AG04449 (cell line): ENCODE results near the gene SETX.

ENCODE experiments used
- CTCF ChIA-PET: fragments of 350-600 bp; formaldehyde crosslinking; extraction: SDS; loops from one replicate; lab custom pipeline; 2021; ENCODE audit warnings: antibody characterized with exemption; lab: Yijun Ruan, JAX
- POLR2A ChIA-PET: fragments of 400-600, 350-600 bp; formaldehyde crosslinking; extraction: SDS; loops from one replicate; lab custom pipeline; 2020; ENCODE audit warnings: antibody characterized with exemption, inconsistent platforms; lab: Yijun Ruan, JAX
- DNase-seq: peaks from one replicate; pipeline ENCODE4 v3.0.0-alpha.2; 2010; ENCODE audit warnings: low read depth, low spot score
- H3K4me3 ChIP-seq: 2 replicates; pipeline ENCODE4 v1.5.1; 2011; ENCODE audit warnings: low read depth, mild to moderate bottlenecking, control low read depth, low read length
- TF ChIP-seq, protein P1 (sequence below): IDR thresholded peaks from one replicate; pipeline ENCODE4 v1.5.1; 2011; ENCODE audit warnings: mild to moderate bottlenecking, moderate library complexity, low read length, control low read depth, inconsistent platforms; ENCODE audit not compliant: insufficient read depth; ENCODE audit errors: missing control alignments

The SETX gene

DNA sequence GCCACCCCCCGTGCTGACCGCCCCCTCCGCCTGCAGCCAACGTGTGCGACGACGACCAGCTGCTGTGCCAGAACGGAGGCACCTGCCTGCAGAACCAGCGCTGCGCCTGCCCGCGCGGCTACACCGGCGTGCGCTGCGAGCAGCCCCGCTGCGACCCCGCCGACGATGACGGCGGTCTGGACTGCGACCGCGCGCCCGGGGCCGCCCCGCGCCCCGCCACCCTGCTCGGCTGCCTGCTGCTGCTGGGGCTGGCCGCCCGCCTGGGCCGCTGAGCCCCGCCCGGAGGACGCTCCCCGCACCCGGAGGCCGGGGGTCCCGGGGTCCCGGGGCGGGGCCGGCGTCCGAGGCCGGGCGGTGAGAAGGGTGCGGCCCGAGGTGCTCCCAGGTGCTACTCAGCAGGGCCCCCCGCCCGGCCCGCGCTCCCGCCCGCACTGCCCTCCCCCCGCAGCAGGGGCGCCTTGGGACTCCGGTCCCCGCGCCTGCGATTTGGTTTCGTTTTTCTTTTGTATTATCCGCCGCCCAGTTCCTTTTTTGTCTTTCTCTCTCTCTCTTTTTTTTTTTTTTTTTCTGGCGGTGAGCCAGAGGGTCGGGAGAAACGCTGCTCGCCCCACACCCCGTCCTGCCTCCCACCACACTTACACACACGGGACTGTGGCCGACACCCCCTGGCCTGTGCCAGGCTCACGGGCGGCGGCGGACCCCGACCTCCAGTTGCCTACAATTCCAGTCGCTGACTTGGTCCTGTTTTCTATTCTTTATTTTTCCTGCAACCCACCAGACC, 112.8 kb downstream of the SETX start:
- H3K4me3 ChIP-seq, result peak overlapping the region; percentile 61
- no peak for DNase-seq
- TF ChIP-seq, protein P1, sequence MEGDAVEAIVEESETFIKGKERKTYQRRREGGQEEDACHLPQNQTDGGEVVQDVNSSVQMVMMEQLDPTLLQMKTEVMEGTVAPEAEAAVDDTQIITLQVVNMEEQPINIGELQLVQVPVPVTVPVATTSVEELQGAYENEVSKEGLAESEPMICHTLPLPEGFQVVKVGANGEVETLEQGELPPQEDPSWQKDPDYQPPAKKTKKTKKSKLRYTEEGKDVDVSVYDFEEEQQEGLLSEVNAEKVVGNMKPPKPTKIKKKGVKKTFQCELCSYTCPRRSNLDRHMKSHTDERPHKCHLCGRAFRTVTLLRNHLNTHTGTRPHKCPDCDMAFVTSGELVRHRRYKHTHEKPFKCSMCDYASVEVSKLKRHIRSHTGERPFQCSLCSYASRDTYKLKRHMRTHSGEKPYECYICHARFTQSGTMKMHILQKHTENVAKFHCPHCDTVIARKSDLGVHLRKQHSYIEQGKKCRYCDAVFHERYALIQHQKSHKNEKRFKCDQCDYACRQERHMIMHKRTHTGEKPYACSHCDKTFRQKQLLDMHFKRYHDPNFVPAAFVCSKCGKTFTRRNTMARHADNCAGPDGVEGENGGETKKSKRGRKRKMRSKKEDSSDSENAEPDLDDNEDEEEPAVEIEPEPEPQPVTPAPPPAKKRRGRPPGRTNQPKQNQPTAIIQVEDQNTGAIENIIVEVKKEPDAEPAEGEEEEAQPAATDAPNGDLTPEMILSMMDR, result no peak
- CTCF ChIA-PET, result interaction anchor here (0.6 to 9.9 kb wide), 4 partner anchors 10 to 483 kb away, joined by 3 to 333 read pairs (median 73); no protein-coding TSS in a partner anchor
- POLR2A ChIA-PET, result no interaction called here

- ChIA-PET CTCF (interaction anchor here (0.6 to 9.9 kb wide), 4 partner anchors 11 to 482 kb away, joined by 3 to 333 read pairs (median 73); no protein-coding TSS in a partner anchor), POLR2A (no interaction called here)
- no peak for DNase-seq
- peak overlapping the region; percentile 61 for H3K4me3 ChIP-seq
- TF ChIP-seq, protein P1, result no peak
Observed at GRCh38 chr9:132241483-132241839, 113.3 kb downstream of the SETX start.

DNA sequence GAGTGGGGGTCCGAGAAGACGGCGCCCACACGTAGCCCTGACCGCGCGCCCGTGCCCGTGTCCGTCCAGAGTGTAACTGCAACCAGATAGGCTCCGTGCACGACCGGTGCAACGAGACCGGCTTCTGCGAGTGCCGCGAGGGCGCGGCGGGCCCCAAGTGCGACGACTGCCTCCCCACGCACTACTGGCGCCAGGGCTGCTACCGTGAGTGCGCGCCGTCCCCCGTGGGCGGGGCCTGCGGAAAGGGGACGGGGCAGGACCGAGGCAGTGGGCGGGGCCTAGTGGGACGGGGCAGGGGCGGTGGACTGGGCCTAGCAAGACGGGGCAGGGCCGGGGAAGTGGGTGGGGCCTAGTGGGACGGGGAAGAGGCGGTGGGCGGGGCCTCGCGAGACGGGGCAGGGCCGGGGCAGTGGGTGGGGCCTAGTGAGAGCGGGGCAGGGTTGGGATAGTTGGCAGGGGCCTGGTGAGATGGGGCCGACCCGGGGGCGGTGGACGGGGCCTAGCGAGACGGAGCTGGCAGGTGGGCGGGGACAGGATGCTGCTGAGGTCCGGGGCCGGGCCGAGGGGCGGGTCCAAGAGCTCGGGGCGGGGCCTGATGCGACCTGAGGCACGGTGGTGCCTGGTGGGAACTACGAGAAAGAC, 113.8 kb downstream of the SETX start:
- ChIA-PET POLR2A (no interaction called here), CTCF (interaction anchor here (0.6 to 9.9 kb wide), 8 partner anchors 11 to 482 kb away, joined by 3 to 333 read pairs (median 16); no protein-coding TSS in a partner anchor)
- DNase-seq, result peak; percentile 28
- TF ChIP-seq, protein P1, result no peak
- peak overlapping the region; percentile 61 for H3K4me3 ChIP-seq

DNA sequence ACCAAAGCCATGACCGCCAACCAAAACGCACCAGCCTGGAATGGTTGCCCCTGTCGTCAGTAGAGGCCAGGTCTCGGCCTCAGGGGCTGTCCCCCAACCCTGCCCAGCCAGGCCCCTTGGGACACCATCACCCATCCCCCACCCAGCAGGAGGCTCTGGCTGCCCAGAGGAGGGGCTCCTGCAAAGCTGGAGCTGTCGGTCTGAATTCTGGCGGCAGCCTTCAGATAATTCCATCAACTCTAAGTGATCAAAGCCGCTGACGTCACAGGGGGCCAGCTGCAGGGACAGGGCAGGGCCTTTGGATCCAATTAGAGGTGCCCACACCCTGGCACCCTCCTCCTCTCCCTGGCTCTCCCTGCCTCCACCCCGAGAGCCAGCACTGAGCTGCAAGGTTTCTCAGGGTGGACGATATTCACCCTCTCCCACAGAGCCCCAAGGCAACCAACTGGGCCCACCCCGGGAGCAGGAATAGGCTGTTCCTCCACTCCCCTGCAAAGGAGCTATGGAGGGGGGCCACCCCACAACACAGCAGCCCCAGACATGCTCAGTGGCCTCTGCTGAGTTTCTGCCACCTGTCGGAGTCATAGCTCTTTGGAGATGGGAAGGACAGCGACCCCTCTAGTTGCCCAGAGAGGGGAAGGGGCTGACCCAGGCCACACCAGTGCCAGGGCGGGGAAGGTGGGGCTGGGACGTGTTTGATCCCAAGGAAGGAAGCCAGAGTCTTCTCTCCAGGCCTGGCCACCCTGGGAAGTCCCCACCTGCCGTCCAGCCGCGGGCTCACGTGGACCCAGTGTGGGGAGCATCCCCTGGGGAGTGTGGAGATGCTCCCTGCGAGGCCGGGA, 114.6 kb downstream of the SETX start:
- TF ChIP-seq, protein P1, result no peak
- no peak for DNase-seq
- H3K4me3 ChIP-seq, result peak overlapping the region; percentile 45
- ChIA-PET CTCF (interaction anchor here (0.7 to 9.9 kb wide), 10 partner anchors 12 to 481 kb away, joined by 3 to 333 read pairs (median 7); no protein-coding TSS in a partner anchor), POLR2A (no interaction called here)

DNA sequence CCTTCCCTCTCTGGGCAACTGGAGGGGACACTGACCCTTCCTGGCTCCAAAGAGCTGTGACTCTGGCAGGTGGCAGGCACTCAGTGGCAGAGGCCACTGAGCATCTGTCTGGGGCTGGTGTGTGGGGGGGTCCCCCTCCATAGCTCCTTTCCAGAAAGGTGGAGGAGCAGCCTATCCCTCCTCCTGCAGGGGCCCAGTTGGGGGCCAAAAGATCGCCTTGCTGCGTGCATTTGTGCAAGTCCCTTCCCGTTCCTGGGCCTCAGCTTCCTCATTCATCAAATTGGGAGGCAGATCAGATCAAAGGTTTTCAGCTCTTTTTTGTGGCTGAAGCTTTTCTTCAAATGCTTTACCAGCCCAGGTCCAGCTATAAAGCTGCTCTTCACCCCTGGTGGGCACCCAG, 115.3 kb downstream of the SETX start:
- TF ChIP-seq, protein P1, result no peak
- no peak overlapping the region for H3K4me3 ChIP-seq
- POLR2A ChIA-PET, result interaction anchor here (0.6 kb wide), 1 partner anchor 785 kb away, joined by 4 read pairs; no protein-coding TSS in a partner anchor
- CTCF ChIA-PET, result interaction anchor here (0.7 to 9.9 kb wide), 9 partner anchors 8 to 480 kb away, joined by 3 to 333 read pairs (median 10); no protein-coding TSS in a partner anchor
- no peak for DNase-seq
